Muscle of leg (tissue), 11 donors: ENCODE data around the gene NPTN. TPM values are rescaled to one million over a fixed set of nuclear protein-coding genes. Genes with fewer than 3 reads are reported as not detected.

Experiments
- DNase-seq: peaks from one replicate; pipeline ENCODE4 v3.0.0; 2013
- H3K27ac ChIP-seq: one replicate; pipeline ENCODE4 v1.5.1; 2013; ENCODE audit warnings: mild to moderate bottlenecking, low read length, control low read depth
- H3K27me3 ChIP-seq: one replicate; pipeline ENCODE4 v1.6.1; 2013; ENCODE audit warnings: low read length; ENCODE audit not compliant: control insufficient read depth, insufficient read depth
- H3K36me3 ChIP-seq: one replicate; pipeline ENCODE4 v1.6.1; 2013; ENCODE audit warnings: low read length; ENCODE audit not compliant: control insufficient read depth, insufficient read depth
- H3K4me1 ChIP-seq: one replicate; pipeline ENCODE4 v1.6.1; 2013; ENCODE audit warnings: low read length; ENCODE audit not compliant: control insufficient read depth, insufficient read depth
- H3K4me3 ChIP-seq: one replicate; pipeline ENCODE4 v1.5.1; 2013; ENCODE audit warnings: low read length, control low read depth
- H3K9me3 ChIP-seq: replicated peaks from 2 replicates; pipeline ENCODE4 v1.6.1; 2013; ENCODE audit warnings: low read depth, low read length; ENCODE audit not compliant: control insufficient read depth
- WGBS: methylation state at CpG from one replicate; pipeline ENCODE4 v1.1.5; 2013; ENCODE audit warnings: missing lambda C conversion rate; ENCODE audit not compliant: insufficient coverage; 5-methylcytosine and 5-hydroxymethylcytosine counted together
- polyA plus RNA-seq, 8 donors: library from polyadenylated mRNA; unstranded; fragments of 120-200 nt; gene quantifications; one replicate each; pipeline versions ENCODE4 v1.2.1 to v1.2.3, GENCODE V29; 2013; ENCODE audit warnings: inconsistent platforms in 1 of 8, low replicate concordance in 1 of 8; ENCODE audit not compliant: insufficient read length in 8 of 8, insufficient read depth in 1 of 8
- total RNA-seq: library from RNA; stranded (reverse); fragments of 120-200 nt; gene quantifications from one replicate; pipeline ENCODE4 v1.2.4, GENCODE V29; 2013

The NPTN gene
- total and polyA plus RNA-seq, 9 donors: 64.8 to 96.4 (median 82.7) TPM

DNA sequence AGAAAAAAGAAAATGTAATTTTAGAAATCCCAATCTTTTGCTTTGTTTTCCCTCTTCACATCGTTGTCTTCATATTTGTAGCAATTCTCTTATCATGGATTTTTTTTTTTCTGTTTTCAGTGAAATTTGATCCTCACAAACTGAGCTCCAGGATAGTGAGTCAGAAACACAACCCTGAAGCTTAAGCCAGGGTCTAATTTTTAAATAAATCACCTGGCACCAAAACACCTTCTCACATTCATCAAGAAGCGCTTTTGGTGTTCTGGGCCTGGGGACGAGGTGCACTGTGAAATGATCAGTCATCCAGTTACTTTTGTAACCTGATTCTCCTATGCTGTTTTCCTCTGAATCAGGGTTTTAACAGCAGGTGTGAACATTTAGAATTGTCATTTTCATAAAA lies 102.5 kb downstream of the NPTN start:
- no peak overlapping the region for H3K27ac ChIP-seq
- H3K27me3 ChIP-seq: no peaks in the 10 kb centered on the region
- H3K36me3 ChIP-seq: no peaks in the 10 kb centered on the region
- WGBS: no CpG with 5 or more reads among the region's 3 CpGs
- no peak for DNase-seq
- H3K4me3 ChIP-seq: no peak overlapping the region
- H3K4me1 ChIP-seq: no peaks in the 10 kb centered on the region
- no peaks in the 10 kb centered on the region for H3K9me3 ChIP-seq

DNA sequence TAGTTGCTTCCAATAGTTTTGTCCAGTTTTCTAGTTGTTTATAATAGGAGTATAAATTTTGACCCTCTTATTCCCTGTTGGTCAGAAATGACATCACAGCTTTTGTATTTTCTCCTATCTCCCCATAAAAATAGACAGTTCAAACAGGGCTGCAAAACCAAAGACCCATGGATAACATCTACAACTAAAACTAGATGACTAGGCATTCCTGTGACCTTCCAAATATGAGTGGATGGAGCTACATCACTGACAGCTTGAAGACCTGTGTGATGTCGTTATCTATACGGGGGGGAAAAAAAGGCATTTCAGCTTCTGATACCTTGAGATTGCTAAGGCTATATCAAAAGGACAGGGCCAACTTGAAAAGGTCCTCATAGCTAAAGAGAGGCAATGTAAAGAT lies 105.6 kb downstream of the NPTN start:
- Histone ChIP-seq H3K4me1 (no peaks in the 10 kb centered on the region), H3K9me3 (no peaks in the 10 kb centered on the region), H3K4me3 (no peak overlapping the region), H3K27me3 (peaks cover 4% of the 10 kb centered on the region), H3K36me3 (no peaks in the 10 kb centered on the region), H3K27ac (no peak overlapping the region)
- no peak for DNase-seq
- WGBS: 96% methylated on average over 2 of the region's 2 CpGs

DNA sequence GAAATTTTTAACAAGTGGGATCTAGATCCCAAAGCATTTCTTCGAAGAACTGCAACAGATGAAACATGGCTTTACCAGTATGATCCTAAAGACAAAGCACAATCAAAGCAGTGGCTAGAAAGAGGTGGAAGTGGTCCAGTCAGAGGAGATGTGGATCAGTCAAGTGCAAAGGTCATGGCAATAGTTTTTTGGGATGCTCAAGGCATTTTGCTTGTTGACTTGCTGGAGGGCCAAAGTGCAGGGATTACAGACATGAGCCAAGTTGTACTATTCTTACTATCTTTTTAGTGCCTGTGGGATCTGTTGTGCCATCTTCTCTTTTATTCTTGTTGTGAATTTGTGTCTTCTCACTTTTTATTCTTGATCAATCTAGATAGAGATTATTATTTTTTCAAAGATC lies 108.3 kb downstream of the NPTN start:
- WGBS: 100% methylated on average over 1 of the region's 1 CpG
- DNase-seq: no peak

DNA sequence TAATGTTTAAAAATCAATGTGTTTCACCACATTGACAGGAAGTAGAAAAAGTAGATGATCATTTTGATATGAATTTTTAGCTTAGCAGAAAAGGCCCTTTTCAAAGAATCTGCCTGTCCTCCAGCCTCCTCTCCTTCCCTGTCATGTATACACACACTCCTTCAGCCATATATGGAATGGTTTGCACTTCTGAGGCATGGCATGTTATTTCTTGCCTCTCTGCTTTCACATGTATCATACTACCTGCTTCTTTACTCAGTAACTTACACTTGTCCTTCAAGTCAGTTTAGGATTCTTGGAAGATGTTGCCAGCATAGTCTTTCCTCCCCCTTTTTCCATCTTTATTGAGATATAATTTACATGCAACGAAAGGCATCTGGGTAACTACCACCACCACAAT lies 111.2 kb downstream of the NPTN start:
- Histone ChIP-seq H3K4me3 (no peak overlapping the region), H3K27ac (no peak overlapping the region), H3K4me1 (no peaks in the 10 kb centered on the region), H3K9me3 (no peaks in the 10 kb centered on the region), H3K36me3 (no peaks in the 10 kb centered on the region), H3K27me3 (peaks cover 6% of the 10 kb centered on the region)
- no CpG with 5 or more reads among the region's 1 CpG for WGBS
- DNase-seq: no peak

More for the DNA sequence above, 108.3 kb downstream of the NPTN start:
- Histone ChIP-seq H3K4me1 (no peaks in the 10 kb centered on the region), H3K36me3 (no peaks in the 10 kb centered on the region), H3K27me3 (peaks cover 4% of the 10 kb centered on the region), H3K9me3 (no peaks in the 10 kb centered on the region), H3K4me3 (no peak overlapping the region), H3K27ac (no peak overlapping the region)

DNA sequence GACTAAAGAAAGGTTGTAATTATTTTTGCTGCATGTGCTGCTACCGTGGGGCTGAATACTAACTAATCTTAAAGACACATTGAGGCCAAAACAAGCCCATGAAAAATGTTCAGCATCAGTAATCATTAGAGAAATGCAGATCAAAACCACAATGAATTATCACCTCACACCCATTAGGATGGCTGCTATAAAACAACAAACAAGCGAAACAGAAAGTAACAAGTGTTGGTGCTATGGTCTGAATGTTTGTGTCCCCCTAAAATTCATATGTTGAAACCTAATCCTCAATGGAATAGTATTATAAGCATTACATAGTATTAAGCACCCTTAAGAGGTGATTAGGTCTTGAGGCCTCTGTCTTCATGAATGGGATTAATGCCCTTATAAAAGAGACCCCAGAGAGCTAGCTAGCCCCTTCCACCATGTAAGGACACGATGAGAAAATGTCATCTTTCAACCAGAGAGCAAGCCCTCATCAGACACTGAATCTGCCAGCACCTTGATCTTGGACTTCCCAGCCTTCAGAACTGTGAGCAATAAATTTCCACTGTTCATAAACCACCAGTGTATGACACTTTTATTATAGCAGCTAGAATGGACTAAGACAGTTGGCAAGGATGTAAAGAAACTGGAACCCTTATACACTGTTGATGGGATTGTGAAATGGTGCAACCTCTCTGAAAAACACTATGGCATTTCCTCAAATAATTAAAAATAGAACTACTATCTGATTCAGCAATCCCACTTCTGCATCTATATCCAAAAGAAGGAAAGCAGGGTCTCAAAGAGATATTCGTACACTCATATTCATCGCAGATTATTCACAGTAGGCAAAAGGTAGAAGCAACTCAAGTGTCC lies 114.1 kb downstream of the NPTN start:
- Histone ChIP-seq H3K9me3 (no peaks in the 10 kb centered on the region), H3K27ac (no peak overlapping the region), H3K4me1 (no peaks in the 10 kb centered on the region), H3K27me3 (peaks cover 2% of the 10 kb centered on the region), H3K4me3 (no peak overlapping the region), H3K36me3 (no peaks in the 10 kb centered on the region)
- WGBS: 29% methylated on average over 1 of the region's 5 CpGs
- DNase-seq: no peak

DNA sequence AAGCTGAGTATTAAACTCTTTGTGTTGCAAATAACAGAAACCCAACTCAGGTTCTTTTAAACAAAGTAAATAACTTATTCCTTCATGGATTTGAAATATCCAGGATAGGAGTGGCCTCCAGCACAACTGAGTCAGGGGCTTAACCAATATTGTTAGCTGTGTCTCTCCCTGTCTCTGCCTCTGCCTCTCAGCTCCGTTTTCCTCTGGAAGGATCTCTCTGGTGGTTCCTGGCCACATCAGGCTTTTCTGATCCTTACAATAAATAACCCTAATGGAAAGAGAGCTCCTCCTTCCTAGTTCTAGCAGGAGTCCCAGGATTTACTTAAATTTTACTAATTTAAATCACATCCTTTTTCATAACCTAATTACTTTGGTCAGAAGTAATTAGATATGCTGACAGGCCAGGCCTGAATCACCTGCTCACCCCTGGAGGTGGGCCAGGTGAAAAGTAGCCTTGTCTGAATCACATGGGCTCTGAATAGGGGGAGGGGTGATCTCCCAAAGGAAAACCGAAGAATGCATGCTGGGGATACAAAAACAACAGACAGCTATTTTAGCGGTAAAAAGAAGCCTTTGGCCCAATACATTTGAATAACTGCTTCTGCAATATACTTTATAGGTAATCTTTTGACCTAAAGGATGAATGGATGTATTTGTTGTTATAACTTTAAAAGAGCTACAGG lies 114.9 kb downstream of the NPTN start:
- H3K27ac ChIP-seq: no peak overlapping the region
- no peak for DNase-seq
- H3K9me3 ChIP-seq: no peaks in the 10 kb centered on the region
- H3K4me1 ChIP-seq: no peaks in the 10 kb centered on the region
- peaks cover 2% of the 10 kb centered on the region for H3K27me3 ChIP-seq
- no peaks in the 10 kb centered on the region for H3K36me3 ChIP-seq
- H3K4me3 ChIP-seq: no peak overlapping the region
- 33% methylated on average over 1 of the region's 3 CpGs for WGBS

DNA sequence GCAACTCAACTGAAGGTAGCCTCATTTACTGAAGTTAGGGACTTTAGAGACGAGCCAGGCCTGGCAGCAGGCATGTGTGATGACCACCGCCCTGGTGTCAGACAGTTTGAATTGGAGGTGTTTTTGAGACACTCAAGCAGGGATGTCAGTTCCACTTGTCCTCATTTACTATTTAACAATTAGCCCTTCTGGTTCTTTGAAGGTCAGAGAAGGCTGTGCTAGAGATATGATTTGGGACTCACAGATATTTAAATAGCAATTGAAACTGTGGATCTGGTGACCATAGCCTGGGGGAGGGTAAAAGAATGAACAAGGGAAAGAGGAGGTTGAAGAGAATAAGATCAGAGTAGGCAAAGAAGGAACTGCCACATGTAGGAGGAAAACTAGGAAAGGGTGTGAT lies 115.6 kb downstream of the NPTN start:
- no peak for DNase-seq
- no peak overlapping the region for H3K4me3 ChIP-seq
- no peaks in the 10 kb centered on the region for H3K9me3 ChIP-seq
- no peak overlapping the region for H3K27ac ChIP-seq
- H3K4me1 ChIP-seq: no peaks in the 10 kb centered on the region
- no peaks in the 10 kb centered on the region for H3K36me3 ChIP-seq
- WGBS: no CpG with 5 or more reads among the region's 2 CpGs
- peaks cover 2% of the 10 kb centered on the region for H3K27me3 ChIP-seq

DNA sequence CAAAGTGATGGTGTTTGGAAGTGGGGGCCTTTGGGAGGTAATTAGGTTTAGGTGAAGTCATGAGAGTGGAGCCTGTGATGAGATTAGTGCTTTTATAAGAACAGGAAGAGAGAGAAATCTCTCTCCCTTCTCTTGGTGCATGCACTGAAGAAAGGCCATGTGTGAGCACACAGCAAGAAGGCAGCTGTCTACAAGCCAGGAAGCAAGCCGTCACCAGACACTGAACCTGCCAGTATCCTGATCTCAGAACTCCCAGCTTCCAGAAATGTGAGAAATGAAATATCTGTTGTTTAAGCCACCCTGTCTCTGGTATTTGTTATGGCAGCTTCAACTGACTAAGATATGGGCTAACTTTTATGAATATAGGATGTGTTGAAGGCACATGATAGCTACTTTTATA lies 117.7 kb downstream of the NPTN start:
- Histone ChIP-seq H3K36me3 (no peaks in the 10 kb centered on the region), H3K4me3 (no peak overlapping the region), H3K4me1 (no peaks in the 10 kb centered on the region), H3K9me3 (no peaks in the 10 kb centered on the region), H3K27ac (no peak overlapping the region), H3K27me3 (peaks cover 2% of the 10 kb centered on the region)
- WGBS: no CpG with 5 or more reads among the region's 1 CpG
- DNase-seq: peak; percentile 6

Other genes with a start within 250 kb of the NPTN start
- not detected for gene REC114, start 190.2 kb downstream of the NPTN start, total RNA-seq
- under 1 TPM in 1 of 8 donors, not detected in 7; 0.14 TPM for gene REC114, start 190.2 kb downstream of the NPTN start, polyA plus RNA-seq
- 48.3 TPM for gene CD276, start 51.0 kb upstream of the NPTN start, total RNA-seq
- 100 to 1,000 TPM in 7 of 8 donors, 10 to 100 TPM in 1; 98.2 to 180 (median 137) TPM for gene CD276, start 51.0 kb upstream of the NPTN start, polyA plus RNA-seq
- 5.7 TPM for gene INSYN1, start 120.0 kb upstream of the NPTN start, total RNA-seq
- gene INSYN1, start 120.0 kb upstream of the NPTN start, polyA plus RNA-seq: 1 to 10 TPM; 3.1 to 9.0 (median 5.3) TPM
- not detected for gene TBC1D21, start 240.2 kb upstream of the NPTN start, total RNA-seq
- not detected for gene TBC1D21, start 240.2 kb upstream of the NPTN start, polyA plus RNA-seq